22Rv1 (cell line): ENCODE data around the gene TGIF1.

Source experiments
- ZFX ChIP-seq: fragments of 450-650 bp; IDR thresholded peaks from 2 replicates; pipeline ENCODE4 v1.6.1; 2017; ENCODE audit warnings: antibody characterized with exemption, borderline replicate concordance
- TF ChIP-seq, protein P1 (sequence below): fragments of 450-650 bp; IDR thresholded peaks from 2 replicates; pipeline ENCODE4 v1.5.1; 2017; ENCODE audit warnings: mild to moderate bottlenecking

DNA sequence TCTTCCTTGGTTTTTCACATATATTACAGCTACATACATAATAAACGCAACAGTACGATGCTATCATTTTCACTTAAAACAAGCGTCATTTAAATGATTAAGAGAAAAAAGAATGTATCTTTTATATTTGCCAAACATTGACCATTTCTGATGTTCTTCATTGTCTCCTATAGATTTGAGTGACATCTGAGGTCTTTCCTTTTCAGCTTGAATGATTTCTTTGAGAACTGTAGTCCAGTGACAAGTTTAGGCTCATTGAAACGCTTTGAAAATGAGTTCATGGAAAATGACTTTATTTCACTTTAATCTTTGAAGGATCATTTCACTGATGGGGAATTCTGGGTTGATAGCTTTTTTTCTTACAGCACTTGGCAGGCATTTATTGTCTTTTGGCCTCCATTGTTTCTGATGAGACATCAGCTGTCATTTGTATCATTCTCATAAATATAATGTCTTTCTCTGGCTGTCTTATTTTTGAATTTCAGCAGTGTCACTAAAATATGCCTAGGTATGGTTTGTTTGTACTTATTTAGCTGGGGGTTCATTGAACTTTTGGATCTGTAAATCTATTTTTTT lies 10.9 kb downstream of the TGIF1 start:
- TF ChIP-seq, protein P1, sequence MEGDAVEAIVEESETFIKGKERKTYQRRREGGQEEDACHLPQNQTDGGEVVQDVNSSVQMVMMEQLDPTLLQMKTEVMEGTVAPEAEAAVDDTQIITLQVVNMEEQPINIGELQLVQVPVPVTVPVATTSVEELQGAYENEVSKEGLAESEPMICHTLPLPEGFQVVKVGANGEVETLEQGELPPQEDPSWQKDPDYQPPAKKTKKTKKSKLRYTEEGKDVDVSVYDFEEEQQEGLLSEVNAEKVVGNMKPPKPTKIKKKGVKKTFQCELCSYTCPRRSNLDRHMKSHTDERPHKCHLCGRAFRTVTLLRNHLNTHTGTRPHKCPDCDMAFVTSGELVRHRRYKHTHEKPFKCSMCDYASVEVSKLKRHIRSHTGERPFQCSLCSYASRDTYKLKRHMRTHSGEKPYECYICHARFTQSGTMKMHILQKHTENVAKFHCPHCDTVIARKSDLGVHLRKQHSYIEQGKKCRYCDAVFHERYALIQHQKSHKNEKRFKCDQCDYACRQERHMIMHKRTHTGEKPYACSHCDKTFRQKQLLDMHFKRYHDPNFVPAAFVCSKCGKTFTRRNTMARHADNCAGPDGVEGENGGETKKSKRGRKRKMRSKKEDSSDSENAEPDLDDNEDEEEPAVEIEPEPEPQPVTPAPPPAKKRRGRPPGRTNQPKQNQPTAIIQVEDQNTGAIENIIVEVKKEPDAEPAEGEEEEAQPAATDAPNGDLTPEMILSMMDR: no peak
- TF ChIP-seq ZFX: no peak
